CD4-positive, alpha-beta T cell (primary cell): ENCODE results near the gene PPM1H. TPM values are rescaled to one million over a fixed set of nuclear protein-coding genes. Genes with fewer than 3 reads are reported as not detected.

Experiments
- ATAC-seq: fragments of 200-7000 bp; cut with Tn5 transposase; one replicate; pipeline ENCODE4 v1.10.0; 2022; ENCODE audit warnings: mild to moderate bottlenecking; ENCODE audit not compliant: poor library complexity
- CTCF ChIA-PET: fragments of 350-600 bp; sonication (Branson Sonifier 250); formaldehyde crosslinking; loops from one replicate; lab custom pipeline; 2021; ENCODE audit warnings: antibody characterized with exemption, inconsistent platforms; lab: Charles Lee
- POLR2A ChIA-PET: fragments of 350-600 bp; sonication (Branson Sonifier 250); formaldehyde crosslinking; loops from one replicate; lab custom pipeline; 2021; ENCODE audit warnings: antibody characterized with exemption, inconsistent platforms; lab: Charles Lee
- DNase-seq, 14 experiments: peaks; one replicate each; pipeline ENCODE4 v3.0.0-alpha.2; 2013 to 2020; ENCODE audit warnings: mixed read lengths in 2 of 14
- H3K27ac ChIP-seq, 2 donors: one replicate each; pipeline versions ENCODE4 v1.5.1 to v1.7.0; 2013; ENCODE audit warnings: low read length in 2 of 2, low read depth in 1 of 2, mild to moderate bottlenecking in 1 of 2
- H3K27me3 ChIP-seq, 2 experiments: 1 replicate in 1 of 2; 2 replicates in 1 of 2; pipeline versions ENCODE4 v1.6.1 to v1.7.0; 2013; ENCODE audit warnings: low read length in 2 of 2, control low read depth in 1 of 2, mild to moderate bottlenecking in 1 of 2, moderate library complexity in 1 of 2; ENCODE audit not compliant: insufficient read depth in 2 of 2, control insufficient read depth in 1 of 2
- H3K36me3 ChIP-seq: one replicate; pipeline ENCODE4 v1.6.1; 2013; ENCODE audit warnings: low read length, control low read depth; ENCODE audit not compliant: insufficient read depth
- H3K4me1 ChIP-seq: one replicate; pipeline ENCODE4 v1.6.1; 2013; ENCODE audit warnings: low read length, control low read depth; ENCODE audit not compliant: insufficient read depth
- H3K4me3 ChIP-seq: one replicate; pipeline ENCODE4 v1.5.1; 2013; ENCODE audit warnings: mild to moderate bottlenecking, low read length, moderate library complexity
- H3K9me3 ChIP-seq, 2 experiments: 1 replicate in 1 of 2; 2 replicates in 1 of 2; pipeline versions ENCODE4 v1.6.1 to v1.7.0; 2013; ENCODE audit warnings: low read length in 2 of 2, mild to moderate bottlenecking in 2 of 2, control low read depth in 1 of 2, moderate library complexity in 1 of 2; ENCODE audit not compliant: control insufficient read depth in 1 of 2, insufficient read depth in 1 of 2
- H3K27ac Mint-ChIP-seq: one replicate; pipeline ENCODE4 v1.8.0; 2020; ENCODE audit warnings: mixed read lengths
- H3K27me3 Mint-ChIP-seq: one replicate; pipeline ENCODE4 v1.8.0; 2021; ENCODE audit warnings: mixed read lengths
- H3K36me3 Mint-ChIP-seq: one replicate; pipeline ENCODE4 v1.8.0; 2021; ENCODE audit warnings: low read depth, mixed read lengths
- H3K4me1 Mint-ChIP-seq: one replicate; pipeline ENCODE4 v1.8.0; 2021; ENCODE audit warnings: low read depth, mixed read lengths
- H3K4me3 Mint-ChIP-seq: one replicate; pipeline ENCODE4 v1.8.0; 2020; ENCODE audit warnings: mild to moderate bottlenecking, mixed read lengths
- H3K9me3 Mint-ChIP-seq: one replicate; pipeline ENCODE4 v1.8.0; 2020; ENCODE audit warnings: mixed read lengths
- intact Hi-C, 2 experiments: fragments of 100-400 bp; cut with DNase I in 1 of 2; cut with micrococcal nuclease in 1 of 2; formaldehyde crosslinking; loops; one replicate each; pipeline versions ENCODE4 v1.15.1 to v1.9.0; 2023 to 2025; cut with DNase I, micrococcal nuclease
- total RNA-seq, 174 experiments: library from RNA in 2 of 174; stranded (reverse) in 2 of 174; gene quantifications; one replicate each; pipeline ENCODE4 v1.2.3 and lab custom pipeline; 2021 to 2026
- TF ChIP-seq, protein P1 (sequence below): fragments of 200-600 bp; IDR thresholded peaks from one replicate; pipeline ENCODE4 v1.8.0; 2022; ENCODE audit warnings: antibody characterized with exemption, mild to moderate bottlenecking

The PPM1H gene
- total RNA-seq, 2 experiments from 2014 or later: not detected

DNA sequence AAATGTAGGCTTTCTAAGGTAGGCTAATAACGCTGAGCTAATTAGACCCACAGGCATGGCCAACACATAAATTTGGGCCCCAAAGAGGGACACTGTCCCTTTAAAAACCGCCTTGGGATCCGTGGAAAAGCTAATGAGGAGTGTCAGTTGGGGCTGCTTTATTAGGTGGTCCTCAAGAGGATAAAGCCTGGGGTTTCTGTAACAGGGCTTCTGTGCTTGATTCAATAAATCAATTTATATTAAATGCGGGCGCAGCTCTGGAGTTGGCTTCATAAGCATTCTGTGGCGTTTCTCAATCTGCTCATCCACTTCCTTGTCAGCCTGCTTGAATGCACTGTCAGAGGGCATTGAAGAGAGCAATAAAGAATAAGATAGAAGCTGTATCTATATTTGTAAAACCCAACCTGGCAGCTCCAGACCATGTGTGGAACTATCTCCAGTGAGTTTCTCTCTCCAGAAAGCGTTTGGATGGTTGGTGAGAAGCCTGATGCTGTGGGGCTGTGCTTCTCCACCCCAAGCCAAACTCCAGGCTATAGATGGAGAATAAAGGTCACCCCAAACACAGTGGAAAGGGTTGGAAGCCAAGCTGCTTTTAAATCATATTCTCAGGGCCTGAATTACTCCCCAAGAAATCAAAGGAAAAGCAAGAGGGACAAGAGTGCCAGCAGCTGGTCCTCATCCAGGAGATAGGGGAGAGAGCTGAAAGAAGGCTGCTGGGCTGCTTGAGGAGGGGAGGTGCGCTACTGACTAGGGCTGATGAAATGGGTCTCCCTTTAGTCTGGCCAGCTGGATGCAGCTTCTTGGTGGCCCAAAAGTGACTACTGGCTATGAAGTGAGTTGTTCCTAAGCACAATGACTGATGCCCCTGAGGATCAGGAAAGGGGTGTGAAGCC is 222.0 kb downstream of the PPM1H start:
- DNase-seq: no peak
- Histone ChIP-seq H3K36me3 (no peaks in the 10 kb centered on the region), H3K27me3 (no peaks in the 10 kb centered on the region), H3K9me3 (no peaks in the 10 kb centered on the region), H3K4me3 (no peak overlapping the region), H3K27ac (no peak overlapping the region), H3K4me1 (no peaks in the 10 kb centered on the region)
- TF ChIP-seq, protein P1, sequence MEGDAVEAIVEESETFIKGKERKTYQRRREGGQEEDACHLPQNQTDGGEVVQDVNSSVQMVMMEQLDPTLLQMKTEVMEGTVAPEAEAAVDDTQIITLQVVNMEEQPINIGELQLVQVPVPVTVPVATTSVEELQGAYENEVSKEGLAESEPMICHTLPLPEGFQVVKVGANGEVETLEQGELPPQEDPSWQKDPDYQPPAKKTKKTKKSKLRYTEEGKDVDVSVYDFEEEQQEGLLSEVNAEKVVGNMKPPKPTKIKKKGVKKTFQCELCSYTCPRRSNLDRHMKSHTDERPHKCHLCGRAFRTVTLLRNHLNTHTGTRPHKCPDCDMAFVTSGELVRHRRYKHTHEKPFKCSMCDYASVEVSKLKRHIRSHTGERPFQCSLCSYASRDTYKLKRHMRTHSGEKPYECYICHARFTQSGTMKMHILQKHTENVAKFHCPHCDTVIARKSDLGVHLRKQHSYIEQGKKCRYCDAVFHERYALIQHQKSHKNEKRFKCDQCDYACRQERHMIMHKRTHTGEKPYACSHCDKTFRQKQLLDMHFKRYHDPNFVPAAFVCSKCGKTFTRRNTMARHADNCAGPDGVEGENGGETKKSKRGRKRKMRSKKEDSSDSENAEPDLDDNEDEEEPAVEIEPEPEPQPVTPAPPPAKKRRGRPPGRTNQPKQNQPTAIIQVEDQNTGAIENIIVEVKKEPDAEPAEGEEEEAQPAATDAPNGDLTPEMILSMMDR: no peak
- no peaks in the 10 kb centered on the region for H3K9me3 Mint-ChIP-seq
- H3K4me3 Mint-ChIP-seq: no peak overlapping the region
- H3K36me3 Mint-ChIP-seq: no peaks in the 10 kb centered on the region
- no peaks in the 10 kb centered on the region for H3K4me1 Mint-ChIP-seq
- CTCF ChIA-PET: no interaction called here
- no peak overlapping the region for H3K27ac Mint-ChIP-seq
- POLR2A ChIA-PET: no interaction called here
- H3K27me3 Mint-ChIP-seq: no peaks in the 10 kb centered on the region
- intact Hi-C loops: loop anchor here in 1 of 2 experiments (10.0 kb wide), 1 partner anchor 128 kb away; no protein-coding TSS in a partner anchor
- ATAC-seq: no peak

DNA sequence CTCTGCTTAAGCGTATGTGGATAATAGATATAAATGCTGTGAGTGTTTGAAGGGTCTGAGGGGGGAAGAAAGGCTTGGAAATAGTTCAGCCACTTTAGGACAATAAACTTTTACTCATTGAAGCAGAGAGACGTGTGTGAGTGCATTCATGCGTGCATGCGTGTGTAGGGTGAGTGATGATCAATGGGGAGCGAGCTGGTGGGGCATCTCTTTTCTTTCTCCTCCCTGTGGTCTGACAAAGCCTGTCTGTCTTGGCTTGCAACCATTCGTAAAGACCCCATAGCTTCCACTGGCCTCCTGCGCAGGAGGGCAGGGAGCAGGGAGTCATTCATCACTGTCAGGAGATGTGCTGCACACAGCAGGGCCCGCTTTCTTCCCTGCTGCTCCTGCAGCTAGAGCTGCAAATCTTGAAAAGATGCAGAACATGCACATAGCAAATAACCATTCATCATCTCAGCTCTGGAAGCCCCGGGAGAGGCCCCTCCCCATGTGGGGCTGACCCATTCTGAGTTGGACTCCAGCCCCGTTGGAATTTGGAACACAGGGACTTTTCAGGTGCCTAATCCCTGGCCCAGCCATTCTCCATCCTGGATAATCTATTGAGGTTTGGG is 223.2 kb downstream of the PPM1H start:
- no peak overlapping the region for H3K27ac Mint-ChIP-seq
- intact Hi-C loops: loop anchor here in 1 of 2 experiments (10.0 kb wide), 1 partner anchor 127 kb away; no protein-coding TSS in a partner anchor
- Histone ChIP-seq H3K36me3 (no peaks in the 10 kb centered on the region), H3K27me3 (no peaks in the 10 kb centered on the region), H3K9me3 (no peaks in the 10 kb centered on the region), H3K4me1 (no peaks in the 10 kb centered on the region), H3K4me3 (no peak overlapping the region), H3K27ac (no peak overlapping the region)
- H3K4me1 Mint-ChIP-seq: no peaks in the 10 kb centered on the region
- no peaks in the 10 kb centered on the region for H3K27me3 Mint-ChIP-seq
- no peak for ATAC-seq
- CTCF ChIA-PET: no interaction called here
- POLR2A ChIA-PET: no interaction called here
- H3K4me3 Mint-ChIP-seq: no peak overlapping the region
- H3K9me3 Mint-ChIP-seq: no peaks in the 10 kb centered on the region
- TF ChIP-seq, protein P1: no peak
- DNase-seq: no peak
- H3K36me3 Mint-ChIP-seq: no peaks in the 10 kb centered on the region

DNA sequence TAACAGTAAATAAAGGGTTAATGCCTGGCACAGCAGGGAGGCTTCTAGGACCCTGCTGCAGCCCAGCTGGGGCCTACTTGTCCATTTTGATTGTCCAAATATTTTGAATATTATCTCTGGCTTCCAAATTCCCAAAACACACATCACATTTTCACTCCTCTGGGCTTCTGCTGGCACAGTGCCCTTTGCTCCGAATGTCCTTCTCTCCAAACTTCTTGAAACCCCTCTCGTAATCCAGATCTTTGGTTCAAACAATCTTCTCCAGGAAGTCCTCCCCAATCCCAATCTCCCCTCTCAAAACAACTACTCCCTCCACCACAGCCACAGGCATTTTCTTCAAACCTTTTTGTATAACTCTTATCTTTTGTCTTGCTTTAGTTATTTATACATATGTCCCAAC is 225.6 kb downstream of the PPM1H start:
- Histone ChIP-seq H3K36me3 (no peaks in the 10 kb centered on the region), H3K4me3 (no peak overlapping the region), H3K27ac (no peak overlapping the region), H3K27me3 (no peaks in the 10 kb centered on the region), H3K4me1 (no peaks in the 10 kb centered on the region), H3K9me3 (no peaks in the 10 kb centered on the region)
- DNase-seq: no peak
- Mint-ChIP-seq H3K4me1 (no peaks in the 10 kb centered on the region), H3K36me3 (no peaks in the 10 kb centered on the region), H3K27ac (no peak overlapping the region), H3K27me3 (no peaks in the 10 kb centered on the region), H3K9me3 (no peaks in the 10 kb centered on the region), H3K4me3 (no peak overlapping the region)
- POLR2A ChIA-PET: no interaction called here
- no peak for ATAC-seq
- CTCF ChIA-PET: no interaction called here
- intact Hi-C loops: no loop called here
- TF ChIP-seq, protein P1: no peak
